ENCODE measurements around the gene ELF1. TPM values are rescaled to one million over a fixed set of nuclear protein-coding genes. Genes with fewer than 3 reads are reported as not detected.
"Not testable (repeated sequence)": the region's sequence is repeated elsewhere in the genome, so short reads cannot be mapped to it uniquely, and the experiment has no call there.

Gene ELF1
- total RNA-seq, 1 donor from 2014 or later, result 28.5 TPM

- DNase-seq (ENCODE audit: low read depth), result no peak
- no peak for TF ChIP-seq CTCF (conservative IDR thresholded peaks at IDR 0.05; ENCODE audit: low read depth, low read length)
Observed at GRCh38 chr13:40911341-40911740, 107.8 kb downstream of the ELF1 start.

GRCh38 chr13:40910324-40911050 lies 108.6 kb downstream of the ELF1 start:
- DNase-seq (ENCODE audit: low read depth), result no peak
- no peak for TF ChIP-seq CTCF (conservative IDR thresholded peaks at IDR 0.05; ENCODE audit: low read depth, low read length)
- no peak overlapping the region for H3K4me3 ChIP-seq (ENCODE audit: low read depth, low read length)

More at GRCh38 chr13:40911341-40911740, 107.8 kb downstream of the ELF1 start:
- no peak overlapping the region for H3K4me3 ChIP-seq (ENCODE audit: low read depth, low read length)

GRCh38 chr13:40909541-40910200 lies 109.4 kb downstream of the ELF1 start:
- not testable (repeated sequence) for DNase-seq (ENCODE audit: low read depth); H3K4me3 ChIP-seq (ENCODE audit: low read depth, low read length)

GRCh38 chr13:40908546-40908945 lies 110.6 kb downstream of the ELF1 start:
- H3K4me3 ChIP-seq (ENCODE audit: low read depth, low read length), result no peak overlapping the region
- DNase-seq (ENCODE audit: low read depth), result no peak
- no peak for TF ChIP-seq CTCF (conservative IDR thresholded peaks at IDR 0.05; ENCODE audit: low read depth, low read length)

- H3K4me3 ChIP-seq (ENCODE audit: low read depth, low read length); DNase-seq (ENCODE audit: low read depth): not testable (repeated sequence)
Observed at GRCh38 chr13:40901032-40901431, 118.1 kb downstream of the ELF1 start.

- not testable (repeated sequence) for DNase-seq (ENCODE audit: low read depth); H3K4me3 ChIP-seq (ENCODE audit: low read depth, low read length)
Observed at GRCh38 chr13:40900568-40900967, 118.5 kb downstream of the ELF1 start.

- no peak for DNase-seq (ENCODE audit: low read depth)
- no peak for TF ChIP-seq CTCF (conservative IDR thresholded peaks at IDR 0.05; ENCODE audit: low read depth, low read length)
- H3K4me3 ChIP-seq (ENCODE audit: low read depth, low read length), result no peak overlapping the region
Observed at GRCh38 chr13:40897053-40897452, 122.1 kb downstream of the ELF1 start.

GRCh38 chr13:40895227-40896184 lies 123.6 kb downstream of the ELF1 start:
- no peak for TF ChIP-seq CTCF (conservative IDR thresholded peaks at IDR 0.05; ENCODE audit: low read depth, low read length)
- DNase-seq (ENCODE audit: low read depth), result no peak
- H3K4me3 ChIP-seq (ENCODE audit: low read depth, low read length), result no peak overlapping the region

GRCh38 chr13:40893573-40893972 lies 125.5 kb downstream of the ELF1 start:
- H3K4me3 ChIP-seq (ENCODE audit: low read depth, low read length); DNase-seq (ENCODE audit: low read depth): not testable (repeated sequence)

Measured in epithelial cell of proximal tubule (primary cell).